GF-D8 (cell line): ENCODE data around the gene BMP2.
A peak's percentile ranks its signal among the peaks of the same experiment; 100 is the strongest.

Experiments used
- DNase-seq: peaks from one replicate; lab custom pipeline; 2025; lab: John Stamatoyannopoulos, UW

The BMP2 gene

DNA sequence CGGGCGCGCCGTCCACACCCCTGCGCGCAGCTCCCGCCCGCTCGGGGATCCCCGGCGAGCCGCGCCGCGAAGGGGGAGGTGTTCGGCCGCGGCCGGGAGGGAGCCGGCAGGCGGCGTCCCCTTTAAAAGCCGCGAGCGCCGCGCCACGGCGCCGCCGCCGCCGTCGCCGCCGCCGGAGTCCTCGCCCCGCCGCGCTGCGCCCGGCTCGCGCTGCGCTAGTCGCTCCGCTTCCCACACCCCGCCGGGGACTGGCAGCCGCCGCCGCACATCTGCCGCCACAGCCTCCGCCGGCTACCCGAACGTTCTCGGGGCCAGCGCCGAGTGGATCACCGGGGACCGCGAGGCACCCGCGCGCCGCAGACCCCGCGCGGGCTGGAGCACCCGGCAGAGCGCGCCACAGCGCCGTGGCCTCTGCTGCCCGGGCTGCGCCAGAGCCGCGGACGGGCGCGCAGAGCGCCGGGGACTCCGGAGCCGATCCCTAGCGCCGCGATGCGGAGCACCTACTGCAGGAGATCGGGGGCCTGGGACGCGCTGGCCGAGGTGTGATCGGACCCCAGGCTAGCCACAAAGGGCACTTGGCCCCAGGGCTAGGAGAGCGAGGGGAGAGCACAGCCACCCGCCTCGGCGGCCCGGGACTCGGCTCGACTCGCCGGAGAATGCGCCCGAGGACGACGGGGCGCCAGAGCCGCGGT lies at the start of gene BMP2:
TSS of gene BMP2 (plus strand) at position 151 of the 692 bp plus-strand sequence. CDS start 2,441 bp downstream, outside the sequence.
- no peak for DNase-seq

DNA sequence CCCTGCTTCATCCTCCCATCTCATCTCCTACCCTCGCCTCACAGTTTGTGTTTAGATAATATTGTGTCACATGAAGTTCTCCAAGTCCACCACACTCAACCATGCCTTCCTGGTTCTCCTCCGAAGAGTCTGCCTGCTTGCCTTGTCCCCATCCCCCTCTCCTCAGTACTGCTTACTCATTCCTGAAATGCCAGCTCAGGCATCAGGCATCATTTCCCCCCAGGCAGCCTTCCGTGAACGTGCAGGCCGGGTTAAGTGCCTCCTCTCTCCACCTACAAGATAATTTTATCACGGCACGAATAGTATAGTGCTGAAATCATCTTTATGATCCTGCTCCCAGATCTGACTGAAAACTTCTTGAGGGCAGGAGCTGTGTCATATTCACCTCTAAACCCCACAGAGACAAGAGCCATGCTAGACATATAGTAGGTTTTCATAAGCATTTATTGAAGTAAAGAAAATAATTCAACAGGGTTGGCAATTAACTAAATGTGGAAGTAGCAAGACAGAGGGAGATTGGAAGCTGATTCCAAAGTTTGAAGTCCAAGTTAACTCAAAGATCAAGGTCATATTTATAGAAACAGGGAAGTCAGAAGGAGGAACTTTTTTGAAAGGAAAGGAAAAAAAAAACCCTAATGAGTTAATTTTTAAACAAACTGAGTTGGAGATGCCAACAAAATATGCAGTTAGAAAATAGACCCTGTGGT lies 48.7 kb upstream of the BMP2 start:
- no peak for DNase-seq

DNA sequence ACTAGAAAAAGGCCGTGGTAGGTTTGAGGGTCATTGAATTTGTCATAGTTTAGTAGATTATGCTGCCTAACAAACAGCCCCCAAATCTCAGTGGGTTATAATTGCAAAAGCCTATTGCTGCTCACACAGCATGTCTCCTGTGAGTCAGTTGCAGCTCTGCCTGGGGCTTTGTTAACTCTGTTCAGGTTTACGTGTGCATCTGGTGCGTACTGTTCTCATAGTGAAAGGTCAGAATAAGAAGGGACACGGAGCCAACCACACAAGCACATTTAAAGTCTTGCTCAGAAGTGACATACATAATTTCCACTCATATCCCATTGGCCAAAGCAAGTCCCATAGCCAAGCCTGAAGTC lies 48.1 kb upstream of the BMP2 start:
- DNase-seq, result no peak

GRCh38 chr20:6726761-6727160 lies 40.7 kb upstream of the BMP2 start:
- DNase-seq, result no peak

GRCh38 chr20:6730672-6731328 lies 36.7 kb upstream of the BMP2 start:
- no peak for DNase-seq

DNA sequence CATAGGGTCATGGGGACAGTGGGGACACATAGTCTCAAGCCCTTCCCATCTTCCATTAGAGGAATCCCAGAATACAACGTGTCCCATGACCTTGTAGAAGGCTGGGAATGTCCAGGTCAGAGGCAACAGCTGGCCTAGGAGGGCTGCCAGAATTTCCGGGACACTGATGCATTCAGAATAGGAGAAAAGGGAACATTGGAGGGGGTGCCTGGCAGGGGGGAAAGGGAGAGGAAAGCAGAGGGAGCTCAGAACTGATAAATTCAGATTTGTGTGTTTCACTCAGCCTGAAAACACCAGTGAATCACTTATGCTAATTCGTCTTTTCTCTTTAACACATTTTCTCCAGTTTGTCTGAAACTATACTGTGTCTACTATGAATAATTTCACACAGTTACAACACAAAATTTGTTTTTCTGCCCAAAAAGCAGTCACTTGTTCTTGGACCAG lies 35.5 kb upstream of the BMP2 start:
- DNase-seq, result no peak

GRCh38 chr20:6732851-6733250 lies 34.6 kb upstream of the BMP2 start:
- DNase-seq, result no peak

DNA sequence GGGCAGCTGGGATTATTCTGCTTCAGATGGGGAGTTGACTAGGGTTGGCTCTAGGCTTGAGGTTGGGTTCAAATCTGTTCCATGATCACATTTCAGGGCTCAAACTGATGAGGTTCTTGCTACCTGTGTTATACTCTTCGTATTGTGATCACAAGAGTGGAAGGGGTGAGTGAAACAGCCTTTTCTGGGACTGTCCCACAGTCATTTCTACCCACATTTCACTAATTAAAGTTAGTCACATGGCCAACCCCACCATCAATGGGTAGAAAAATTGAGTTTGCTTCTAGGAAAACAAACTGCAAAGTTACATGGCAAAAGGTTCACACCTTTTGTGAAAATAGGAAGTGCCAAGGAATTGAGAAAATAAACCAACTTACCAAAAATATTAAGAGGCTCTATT lies 33.5 kb upstream of the BMP2 start:
- DNase-seq, result no peak

DNA sequence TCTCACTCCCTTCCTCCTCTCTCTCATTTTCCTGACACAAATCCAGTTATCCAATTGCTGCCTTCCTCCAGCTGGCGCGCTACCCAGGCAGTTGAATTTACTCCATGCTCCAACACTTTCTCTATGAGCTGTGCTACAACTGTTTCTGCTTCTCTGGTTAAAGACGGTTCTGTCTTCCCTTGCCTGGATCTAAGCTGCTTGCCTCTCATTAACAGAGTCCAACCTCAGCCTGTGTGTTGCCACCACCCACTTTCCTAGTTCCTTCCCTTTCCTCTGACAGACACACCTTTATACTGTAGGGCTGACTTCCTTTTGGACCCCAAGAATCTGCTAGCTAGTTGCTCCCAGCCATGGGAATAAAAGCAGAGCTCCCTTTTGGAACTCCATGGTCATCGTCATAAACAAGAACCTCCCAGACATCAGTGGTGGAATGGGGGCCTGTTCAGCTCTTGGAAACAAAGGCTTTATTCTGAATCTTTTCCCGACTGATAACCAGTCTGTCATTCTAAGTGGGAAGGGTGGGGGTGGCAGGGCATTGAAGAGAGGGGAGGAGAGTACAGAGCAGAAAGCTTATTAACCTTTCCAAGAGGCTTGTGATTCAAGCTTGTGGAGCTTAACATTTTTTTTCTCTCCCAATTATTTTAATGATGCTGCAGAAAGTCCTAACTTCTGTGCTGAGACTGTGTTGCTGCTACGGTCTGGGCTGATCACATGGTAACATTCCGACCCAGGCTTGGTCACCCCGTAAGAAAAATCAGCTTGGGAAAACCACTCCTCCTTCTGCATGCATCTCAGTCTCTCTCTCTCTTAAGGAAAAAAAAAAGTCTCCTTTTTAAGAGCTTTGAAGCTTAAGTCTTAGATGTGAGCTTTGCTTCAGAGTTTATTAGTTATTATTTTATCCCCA lies 31.3 kb upstream of the BMP2 start:
- DNase-seq, result no peak

GRCh38 chr20:6739406-6739805 lies 28.1 kb upstream of the BMP2 start:
- no peak for DNase-seq

GRCh38 chr20:6740096-6740495 lies 27.4 kb upstream of the BMP2 start:
- no peak for DNase-seq

DNA sequence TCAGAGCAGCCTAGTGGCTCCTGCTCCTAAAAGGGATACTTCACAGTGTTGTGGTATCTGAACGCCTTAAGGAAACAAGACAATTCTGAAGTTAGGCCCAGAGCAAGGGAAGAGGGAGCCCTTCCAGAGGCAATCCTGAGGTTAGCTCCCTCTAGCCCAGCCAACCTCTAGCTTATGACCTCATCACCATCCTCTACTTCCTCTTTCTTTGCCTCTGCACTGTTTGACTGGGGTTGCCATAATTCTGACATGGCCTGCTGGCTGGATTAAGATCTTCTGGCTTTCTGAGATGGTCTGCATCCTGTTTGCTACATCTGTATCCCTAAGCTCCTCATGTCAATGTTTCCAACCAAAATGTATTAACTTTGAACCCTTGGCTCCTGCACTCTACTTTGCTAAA lies 23.3 kb upstream of the BMP2 start:
- no peak for DNase-seq

DNA sequence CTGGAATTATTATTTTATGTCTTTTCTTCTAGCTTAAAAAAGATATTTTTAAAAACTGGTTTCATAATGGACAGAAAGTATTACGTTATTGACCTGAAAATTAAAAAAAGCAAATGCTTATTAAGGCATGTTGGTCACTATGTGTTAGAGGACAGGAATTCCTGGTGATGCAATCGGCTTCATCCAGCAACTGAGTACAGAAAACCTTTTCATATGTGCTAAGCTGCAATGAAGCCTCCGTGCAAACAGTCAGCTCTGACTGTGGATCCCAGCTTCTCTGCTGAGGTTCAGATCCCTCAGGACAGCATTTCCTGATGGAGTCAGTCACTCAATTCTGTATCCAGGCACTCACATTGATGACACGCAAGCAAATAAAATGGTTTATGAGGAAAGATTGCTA lies 22.7 kb upstream of the BMP2 start:
- DNase-seq, result no peak

DNA sequence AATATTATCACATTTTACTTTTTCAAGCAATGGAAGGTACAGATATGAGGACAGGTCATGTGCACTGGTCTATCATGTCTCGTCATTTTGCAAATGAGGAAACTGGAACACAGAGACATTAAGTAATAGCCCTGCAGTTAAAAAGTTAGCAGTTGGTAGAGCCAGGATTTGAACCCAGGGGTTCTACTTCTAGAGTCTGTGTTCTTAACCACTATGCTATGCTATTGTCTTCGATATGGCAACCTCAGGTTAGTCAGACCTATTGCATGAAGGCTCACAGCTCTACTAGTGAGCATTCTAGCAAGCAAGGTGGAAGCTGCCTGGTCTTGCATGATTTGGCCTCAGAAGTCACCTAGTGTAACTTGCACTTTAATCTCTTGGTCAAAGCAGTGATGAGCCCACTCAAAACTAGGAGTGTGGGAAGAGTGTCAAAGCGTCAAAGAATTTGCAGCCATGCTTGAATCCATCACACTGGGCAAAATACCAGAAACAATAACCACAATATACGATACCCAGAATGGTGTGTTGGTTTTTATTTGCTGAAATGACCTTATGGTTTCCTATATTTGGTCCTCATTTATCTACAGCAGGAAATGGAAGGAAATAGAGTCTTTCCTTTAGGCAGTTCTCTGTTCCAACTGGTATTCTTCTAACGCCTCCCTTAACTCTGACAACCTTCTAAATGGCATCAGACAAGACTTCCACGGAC lies 20.4 kb upstream of the BMP2 start:
- DNase-seq, result no peak

- DNase-seq, result no peak
Measured at GRCh38 chr20:6750438-6750837, 17.0 kb upstream of the BMP2 start.

DNA sequence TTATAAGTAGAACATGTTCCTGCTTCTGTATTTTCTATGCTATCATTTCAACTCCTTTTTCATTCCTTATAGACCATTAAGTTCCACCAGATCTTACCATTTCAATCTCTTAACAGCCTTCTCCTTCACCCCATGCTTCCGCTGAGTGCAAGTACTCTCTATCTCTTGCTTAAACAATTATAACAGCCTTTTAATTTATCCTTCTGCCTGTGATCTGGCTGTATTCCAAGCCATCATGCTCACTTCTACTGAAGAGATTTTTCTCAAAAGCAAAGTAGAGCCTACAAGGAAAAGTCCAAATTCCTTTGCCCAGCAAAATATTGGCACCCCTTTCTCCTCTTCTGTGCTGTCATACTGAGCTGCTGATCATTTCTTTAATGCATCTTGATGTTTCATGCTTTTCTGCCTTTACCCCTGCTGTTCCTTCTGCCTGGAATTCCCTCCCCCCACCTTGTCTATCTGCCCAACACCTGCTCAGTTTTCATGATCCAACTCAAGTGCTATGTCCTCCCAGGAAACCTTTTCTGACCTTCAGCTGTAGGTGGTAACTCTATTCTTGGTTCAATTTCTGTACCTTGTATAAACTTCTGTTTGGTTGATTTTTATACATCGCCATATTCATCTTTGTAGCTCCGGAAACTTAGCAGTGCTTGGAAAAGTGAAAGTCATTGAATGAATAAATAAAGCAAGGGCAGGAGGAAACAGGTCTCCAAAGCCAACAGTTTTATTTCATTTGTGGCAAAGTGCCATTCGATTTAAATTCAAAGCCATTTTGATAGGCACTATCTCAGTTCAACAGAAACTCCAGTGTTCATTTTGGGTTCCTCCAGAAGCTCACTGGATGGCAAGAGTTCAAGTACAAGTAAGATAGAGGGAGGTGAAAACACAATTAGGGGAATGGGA lies 10.5 kb upstream of the BMP2 start:
- DNase-seq, result no peak

DNA sequence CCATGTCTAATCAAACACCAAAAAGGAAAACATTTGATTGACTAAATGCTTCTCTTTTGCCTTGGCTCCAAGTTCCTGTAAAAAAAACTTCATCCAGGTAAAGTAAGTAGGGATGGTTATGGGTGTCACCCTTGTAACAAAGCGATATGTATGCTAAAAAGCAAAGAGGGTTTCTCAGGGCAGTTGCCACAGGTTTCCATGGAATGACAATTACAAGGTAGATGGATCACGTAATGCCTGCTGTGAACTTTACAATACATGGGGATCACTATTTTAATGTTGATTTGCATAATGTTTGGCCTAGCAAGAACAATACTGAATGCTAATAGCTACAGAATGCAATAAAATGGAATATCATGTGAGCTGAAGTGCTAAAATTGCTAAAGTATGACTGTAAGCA lies 2.9 kb upstream of the BMP2 start:
- DNase-seq, result no peak

DNA sequence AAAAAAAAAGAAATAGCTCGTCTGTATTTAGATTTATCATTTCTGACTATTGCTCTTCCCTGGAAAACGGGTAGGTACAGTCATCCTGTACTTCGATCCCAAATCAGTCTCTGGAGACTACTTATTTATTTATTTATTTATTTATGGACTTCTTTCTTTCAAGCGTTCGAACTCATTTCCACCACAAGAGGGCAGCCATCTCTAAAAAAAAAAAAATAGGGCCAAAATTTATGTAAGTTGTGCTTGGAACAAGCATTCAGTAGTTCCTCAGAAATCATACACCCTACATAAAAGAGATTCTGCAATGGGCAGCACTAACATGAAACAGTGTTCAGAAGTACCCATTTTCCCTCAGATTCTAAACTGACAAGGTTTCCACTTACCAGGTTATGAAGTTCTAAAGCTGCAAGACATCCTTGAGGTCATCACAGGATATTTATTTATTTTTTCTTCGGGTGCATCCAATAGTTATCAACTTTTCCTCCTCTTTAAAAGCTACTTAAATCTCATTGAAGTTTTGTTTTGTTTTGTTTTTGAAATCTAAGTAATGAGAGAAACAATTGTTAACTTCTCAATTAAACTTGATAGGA lies 1.9 kb upstream of the BMP2 start:
- DNase-seq, result peak; percentile 9

DNA sequence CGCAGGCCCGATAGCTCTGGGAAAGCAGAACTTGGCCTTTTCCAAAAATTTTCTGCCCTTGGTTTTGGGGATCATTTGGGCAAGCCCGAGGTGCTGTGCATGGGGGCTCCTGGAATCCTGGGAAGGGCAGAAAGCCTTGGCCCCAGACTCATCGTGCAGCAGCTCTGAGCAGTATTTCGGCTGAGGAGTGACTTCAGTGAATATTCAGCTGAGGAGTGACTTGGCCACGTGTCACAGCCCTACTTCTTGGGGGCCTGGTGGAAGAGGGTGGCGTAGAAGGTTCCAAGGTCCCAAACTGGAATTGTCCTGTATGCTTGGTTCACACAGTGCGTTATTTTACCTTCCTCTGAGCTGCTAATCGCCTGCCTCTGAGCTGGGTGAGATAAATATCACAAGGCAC lies 1.1 kb upstream of the BMP2 start:
- no peak for DNase-seq

GRCh38 chr20:6767126-6767535 lies 355 bp upstream of the BMP2 start:
- no peak for DNase-seq
